ENCODE measurements around the gene RAB15. TPM values are rescaled to one million over a fixed set of nuclear protein-coding genes. Genes with fewer than 3 reads are reported as not detected.

The RAB15 gene
- total and polyA plus RNA-seq, 2 donors (not counting 3 experiments of a cell fraction or from before 2014, with no cell fraction given), result 24.9 to 33.3 TPM

DNA sequence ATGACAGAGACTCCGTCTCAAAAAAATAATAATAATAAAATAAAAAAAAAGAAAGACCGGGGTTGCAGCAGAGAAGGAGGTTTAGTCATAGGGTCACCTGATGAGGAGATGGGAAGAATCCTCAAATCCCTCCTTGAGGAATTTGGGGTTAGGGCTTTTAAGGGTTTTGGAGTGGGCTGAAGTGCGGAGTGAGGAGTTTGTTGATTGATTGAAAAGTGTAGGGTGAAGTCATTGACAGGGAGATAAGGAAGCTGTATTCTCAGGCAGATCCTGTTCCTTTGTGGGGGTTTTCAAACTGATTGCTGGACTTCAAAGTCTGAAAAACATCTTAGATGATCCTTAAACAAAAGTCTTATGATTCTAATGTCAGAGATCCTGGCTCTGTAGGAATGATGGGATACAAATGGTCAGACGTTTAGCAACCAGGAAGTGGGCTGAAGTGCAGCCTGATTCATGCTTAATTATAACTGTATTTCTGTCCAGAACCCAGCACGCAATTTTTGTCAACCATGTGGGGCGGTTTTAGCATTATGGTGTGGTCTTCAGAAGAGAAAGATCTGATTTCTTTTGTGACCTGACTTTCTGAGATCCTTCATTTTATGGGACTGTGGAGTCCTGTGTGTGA is 30.6 kb upstream of the RAB15 start:
- TF ChIP-seq, protein P1, sequence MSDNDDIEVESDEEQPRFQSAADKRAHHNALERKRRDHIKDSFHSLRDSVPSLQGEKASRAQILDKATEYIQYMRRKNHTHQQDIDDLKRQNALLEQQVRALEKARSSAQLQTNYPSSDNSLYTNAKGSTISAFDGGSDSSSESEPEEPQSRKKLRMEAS (IDR thresholded peaks at IDR 0.05; ENCODE audit: insufficient read depth, insufficient read length), result no peak
- TF ChIP-seq GATA2 (IDR thresholded peaks at IDR 0.05; ENCODE audit: insufficient read depth, insufficient read length, low read depth, low read length) (no peak), POLR2AphosphoS5 (IDR thresholded peaks at IDR 0.05; ENCODE audit: insufficient read depth, low read depth, low read length) (no peak), MYC (IDR thresholded peaks at IDR 0.05; ENCODE audit: low read depth, low read length) (no peak), JUN (IDR thresholded peaks at IDR 0.05; ENCODE audit: borderline replicate concordance, insufficient read depth, insufficient read length, low read depth) (no peak), POLR2A (IDR thresholded peaks at IDR 0.05; ENCODE audit: low read depth, low read length) (no peak), FOS (IDR thresholded peaks at IDR 0.05; ENCODE audit: borderline replicate concordance, insufficient read depth, low read length) (no peak), CTCF (IDR thresholded peaks at IDR 0.05; ENCODE audit: extremely low read depth in 1 of 2, insufficient read depth in 1 of 2, low read depth in 1 of 2, low read length in 2 of 2) (no peak), EZH2 (IDR thresholded peaks at IDR 0.05; ENCODE audit: borderline replicate concordance, low read depth, low read length, severe bottlenecking) (no peak)
- ChIA-PET CTCF (interaction anchor here (1.3 kb wide), 1 partner anchor 16 kb away, joined by 3 read pairs; the partner anchor contains the start of gene FNTB), POLR2A (no interaction called here)
- Histone ChIP-seq H3K9me3 (replicated peaks; ENCODE audit: control insufficient read depth, insufficient read depth, low read length) (no peaks in the 10 kb centered on the region), H3K4me2 (ENCODE audit: insufficient read depth, low read length) (no peak overlapping the region), H3K9me1 (replicated peaks; ENCODE audit: control insufficient read depth, extremely low read depth, insufficient read depth, low read length) (no peaks in the 10 kb centered on the region), H3K27me3 (ENCODE audit: control insufficient read depth in 2 of 2, insufficient read depth in 2 of 2, low read length in 2 of 2) (no peaks in the 10 kb centered on the region), H3K27ac (ENCODE audit: insufficient read depth, low read depth, low read length) (no peak overlapping the region), H3K9ac (replicated peaks; ENCODE audit: extremely low read depth, insufficient read depth, low read length) (no peak overlapping the region), H4K20me1 (replicated peaks; ENCODE audit: control insufficient read depth, extremely low read depth, insufficient read depth, low read length) (no peaks in the 10 kb centered on the region), H3K4me1 (ENCODE audit: control insufficient read depth, extremely low read depth, insufficient read depth, low read length) (peaks cover 4% of the 10 kb centered on the region), H3K79me2 (ENCODE audit: control insufficient read depth, insufficient read depth, low read length) (no peaks in the 10 kb centered on the region), H2AFZ (ENCODE audit: low read depth, low read length) (no peak overlapping the region), H3K4me3 (replicated peaks in 1 of 3; ENCODE audit: insufficient read depth in 1 of 3, low read depth in 1 of 3, low read length in 3 of 3) (no peak overlapping the region), H3K36me3 (ENCODE audit: control insufficient read depth in 2 of 2, extremely low read depth in 1 of 2, insufficient read depth in 2 of 2, low read length in 2 of 2) (no peaks in the 10 kb centered on the region)
- dilution Hi-C loops (cut with MboI; ENCODE audit: extremely low pct_ligation_motif_present, low sequenced_read_pairs), result no loop called here
- no peak for FAIRE-seq
- BruUV-seq (replicated peaks), result no TSS peak
- intact Hi-C loops (cut with micrococcal nuclease), result no loop called here
- no peak for DNase-seq (ENCODE audit: low read depth, low spot score)

All from endothelial cell of umbilical vein (primary cell).